RKO (cell line): ENCODE results near the gene DPP7.

Experiments used
- DNase-seq: peaks from one replicate; pipeline ENCODE4 v3.0.0-alpha.2; 2016; ENCODE audit warnings: low spot score

Gene DPP7

GRCh38 chr9:137114613-137115393, at the start of gene DPP7:
Gene DPP7, minus strand, starts transcription at chr9:137114733. Its CDS starts 20 bp downstream, at chr9:137114713.
- DNase-seq = peak; percentile 85

DNA sequence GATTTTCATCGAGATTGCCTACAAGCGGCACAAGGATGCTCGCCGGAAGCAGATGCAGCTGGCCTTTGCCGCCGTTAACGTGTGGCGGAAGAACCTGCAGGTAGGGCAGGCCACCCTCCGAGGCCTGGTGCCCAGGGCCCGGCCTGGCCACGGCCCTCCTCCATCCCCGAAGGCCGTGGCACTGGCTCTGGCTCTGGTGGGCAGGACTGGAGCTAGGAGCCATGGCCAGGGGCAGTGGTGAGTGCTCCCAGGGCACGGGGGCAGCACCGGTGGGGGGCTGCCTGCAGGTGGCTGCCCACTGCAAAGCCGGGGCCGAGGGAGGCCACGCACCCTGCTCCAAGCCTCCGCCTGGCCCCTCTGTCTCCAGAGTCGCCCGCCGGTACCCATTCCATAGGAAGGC, 49.3 kb upstream of the DPP7 start:
- DNase-seq = no peak

DNA sequence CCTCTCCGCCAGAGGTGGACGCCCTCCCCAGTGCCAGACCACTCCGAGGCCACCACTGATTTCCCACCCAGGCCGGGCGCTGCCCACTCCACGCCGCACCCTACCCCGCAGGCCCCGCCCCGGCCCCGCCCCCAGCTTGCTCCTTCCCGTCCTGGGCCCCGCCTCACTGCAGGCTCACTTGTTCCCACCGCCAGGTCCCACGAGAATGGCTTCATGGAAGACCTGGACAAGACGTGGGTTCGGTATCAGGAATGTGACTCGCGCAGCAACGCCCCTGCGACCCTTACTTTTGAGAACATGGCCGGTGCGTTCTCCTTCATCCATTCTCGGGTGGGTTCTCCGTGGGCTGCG, 48.8 kb upstream of the DPP7 start:
- DNase-seq = no peak

GRCh38 chr9:137162505-137163364, 48.2 kb upstream of the DPP7 start:
- no peak for DNase-seq

GRCh38 chr9:137161558-137162486, 47.3 kb upstream of the DPP7 start:
- no peak for DNase-seq

DNA sequence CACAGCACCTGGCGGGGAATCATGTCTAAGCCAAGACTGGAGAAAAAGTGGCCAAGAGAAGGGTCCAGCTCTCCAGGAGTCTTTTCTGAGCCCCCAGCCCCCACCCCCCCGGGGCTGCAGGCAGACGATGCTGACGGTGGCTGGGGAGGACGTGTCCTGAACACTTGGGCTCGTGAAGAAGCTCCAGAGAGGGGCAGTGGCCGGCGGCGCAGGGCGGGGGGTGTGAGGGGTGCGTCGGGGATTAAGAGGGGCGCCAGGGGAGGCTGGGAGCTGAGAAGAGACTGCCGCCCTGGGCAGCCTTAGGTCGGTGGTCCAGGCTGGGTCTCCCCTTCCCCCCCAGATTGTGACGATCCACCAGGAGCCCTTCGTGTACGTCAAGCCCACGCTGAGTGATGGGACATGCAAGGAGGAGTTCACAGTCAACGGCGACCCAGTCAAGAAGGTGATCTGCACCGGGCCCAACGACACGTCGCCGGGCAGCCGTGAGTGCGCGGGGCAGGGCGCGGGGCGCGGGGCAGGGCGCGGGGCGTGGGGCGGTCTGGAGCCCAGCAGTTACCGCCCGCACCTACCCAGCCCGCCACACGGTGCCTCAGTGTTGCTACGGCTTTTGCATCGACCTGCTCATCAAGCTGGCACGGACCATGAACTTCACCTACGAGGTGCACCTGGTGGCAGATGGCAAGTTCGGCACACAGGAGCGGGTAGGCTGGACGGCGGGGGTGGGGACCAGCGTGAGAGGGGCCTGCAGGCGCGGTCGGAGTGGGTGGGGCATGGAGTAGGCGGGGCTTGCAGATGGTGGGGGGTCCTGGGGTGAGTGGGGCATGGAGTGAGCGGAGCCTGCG, 46.4 kb upstream of the DPP7 start:
- DNase-seq = no peak

GRCh38 chr9:137160054-137160425, 45.5 kb upstream of the DPP7 start:
- DNase-seq = no peak

- DNase-seq = no peak
Measured at GRCh38 chr9:137159105-137160053, 44.8 kb upstream of the DPP7 start.

DNA sequence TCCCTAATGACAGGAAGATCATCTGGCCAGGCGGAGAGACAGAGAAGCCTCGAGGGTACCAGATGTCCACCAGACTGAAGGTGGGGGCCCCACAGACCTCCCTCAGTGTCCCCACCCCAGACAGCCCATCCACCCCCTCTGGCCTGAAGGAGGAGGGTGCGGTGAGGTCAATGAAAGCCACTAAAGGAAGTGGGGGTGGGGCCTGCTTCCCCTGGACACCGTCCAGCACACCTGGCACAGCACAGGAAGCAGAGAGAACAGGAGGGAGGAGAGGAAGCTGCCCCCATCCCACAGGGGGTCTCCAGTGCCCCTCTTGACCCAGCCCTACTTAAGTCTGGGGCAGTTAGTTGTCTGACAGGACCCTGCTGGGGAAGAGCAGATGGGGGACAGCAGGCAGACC, 44.1 kb upstream of the DPP7 start:
- no peak for DNase-seq

- DNase-seq = no peak
Measured at GRCh38 chr9:137157618-137158415, 43.3 kb upstream of the DPP7 start.

DNA sequence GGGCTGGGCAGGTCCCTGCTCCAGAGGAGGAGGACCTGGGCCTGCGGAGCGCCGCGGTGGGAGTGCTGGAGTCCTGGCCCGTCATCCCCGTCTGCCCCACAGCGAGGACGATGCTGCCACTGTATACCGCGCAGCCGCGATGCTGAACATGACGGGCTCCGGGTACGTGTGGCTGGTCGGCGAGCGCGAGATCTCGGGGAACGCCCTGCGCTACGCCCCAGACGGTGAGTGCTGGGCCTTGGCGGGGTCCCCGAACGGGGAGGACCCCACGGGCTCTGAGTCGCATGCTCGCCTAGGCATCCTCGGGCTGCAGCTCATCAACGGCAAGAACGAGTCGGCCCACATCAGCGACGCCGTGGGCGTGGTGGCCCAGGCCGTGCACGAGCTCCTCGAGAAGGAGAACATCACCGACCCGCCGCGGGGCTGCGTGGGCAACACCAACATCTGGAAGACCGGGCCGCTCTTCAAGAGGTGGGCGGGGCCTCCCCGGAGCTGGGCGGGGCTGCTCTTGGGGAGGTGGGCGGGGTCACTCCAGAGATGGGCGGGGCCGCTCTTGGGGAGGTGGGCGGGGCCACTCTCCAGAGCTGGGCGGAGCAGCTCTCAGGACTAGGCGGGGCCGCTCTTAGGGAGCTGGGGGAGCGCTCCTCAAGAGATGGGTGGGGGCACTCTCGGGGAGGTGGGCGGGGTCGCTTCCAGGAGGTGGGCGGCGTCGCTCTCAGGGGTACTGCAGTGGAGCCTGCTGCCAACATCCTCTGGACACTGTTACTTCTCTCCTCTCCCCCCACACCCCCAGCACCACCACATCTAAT, 42.2 kb upstream of the DPP7 start:
- no peak for DNase-seq

- no peak for DNase-seq
Measured at GRCh38 chr9:137152844-137153405, 38.4 kb upstream of the DPP7 start.

DNA sequence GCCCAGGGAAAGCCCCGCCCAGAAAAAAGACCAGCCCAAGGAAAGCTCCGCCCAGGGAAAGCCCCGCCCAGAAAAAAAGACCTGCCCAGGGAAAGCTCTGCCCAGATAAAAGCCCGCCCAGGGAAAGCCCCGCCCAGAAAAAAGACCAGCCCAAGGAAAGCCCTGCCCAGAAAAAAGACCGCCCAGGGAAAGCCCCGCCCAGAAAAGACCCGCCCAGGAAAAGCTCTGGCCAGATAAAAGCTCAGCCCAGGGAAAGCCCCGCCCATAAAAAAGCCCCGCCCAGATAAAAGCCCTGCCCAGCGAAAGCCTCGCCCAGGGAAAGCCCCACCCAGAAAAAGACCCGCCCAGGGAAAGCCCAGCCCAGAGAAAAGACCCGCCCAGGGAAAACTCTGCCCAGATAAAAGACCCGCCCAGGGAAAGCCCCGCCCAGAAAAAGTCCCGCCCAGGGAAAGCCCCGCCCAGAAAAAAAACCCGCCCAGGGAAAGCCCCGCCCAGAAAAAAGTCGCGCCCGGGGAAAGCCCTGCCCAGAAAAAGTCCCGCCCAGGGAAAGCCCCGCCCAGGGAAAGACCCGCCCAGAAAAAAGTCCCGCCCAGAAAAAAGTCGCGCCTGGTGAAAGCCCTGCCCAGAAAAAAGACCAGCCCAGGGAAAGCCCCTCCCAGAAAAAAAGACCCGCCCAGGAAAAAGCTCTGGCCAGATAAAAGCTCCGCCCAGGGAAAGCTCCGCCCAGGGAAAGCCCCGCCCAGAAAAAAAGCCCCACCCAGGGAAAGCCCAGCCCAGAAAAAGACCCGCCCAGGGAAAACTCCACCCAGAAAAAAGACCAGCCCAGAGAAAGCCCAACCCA, 36.3 kb upstream of the DPP7 start:
- peak; percentile 89 for DNase-seq

- DNase-seq = no peak
Measured at GRCh38 chr9:137149942-137150616, 35.5 kb upstream of the DPP7 start.

DNA sequence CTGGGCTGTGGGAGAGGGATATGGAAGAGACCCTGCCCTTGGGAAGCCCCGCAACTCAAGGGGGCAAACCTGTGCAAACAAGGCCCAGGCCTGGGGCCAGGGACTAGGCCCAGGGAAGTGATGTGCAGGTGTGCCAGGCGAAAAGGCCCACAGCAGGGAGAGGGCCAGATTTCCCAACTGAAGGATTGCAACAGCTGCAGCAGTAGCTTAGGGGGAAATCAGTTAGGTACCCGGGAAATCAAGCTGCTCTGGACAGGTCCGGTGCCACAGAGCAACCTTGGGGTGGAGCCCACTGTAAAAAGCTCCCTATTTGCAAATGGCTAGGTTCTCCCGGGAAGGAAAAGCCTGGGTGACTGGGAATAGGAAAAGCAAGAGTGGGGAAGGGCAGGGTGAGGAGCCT, 34.8 kb upstream of the DPP7 start:
- DNase-seq = no peak

DNA sequence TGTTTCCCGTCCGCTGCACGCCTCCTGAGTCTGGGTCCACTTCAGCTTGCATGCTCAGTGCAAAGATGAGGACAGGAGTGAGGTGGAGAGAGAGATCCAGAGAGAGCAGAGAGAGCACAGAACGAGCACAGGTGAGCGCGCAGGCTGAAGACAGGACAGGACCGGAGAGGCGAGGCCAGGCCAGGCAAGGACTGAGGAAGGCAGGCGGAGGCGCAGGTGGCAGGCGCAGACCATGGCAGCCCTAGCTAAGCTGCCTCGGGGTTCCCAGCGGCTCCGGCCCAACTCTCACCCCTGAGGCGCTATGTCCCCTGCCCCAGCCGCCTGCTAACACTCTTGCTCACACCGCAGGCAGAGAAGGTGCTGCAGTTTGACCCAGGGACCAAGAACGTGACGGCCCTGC, 34.1 kb upstream of the DPP7 start:
- DNase-seq = no peak

- DNase-seq = no peak
Measured at GRCh38 chr9:137148242-137148641, 33.7 kb upstream of the DPP7 start.
